Measurements from ENCODE around the gene ZNF334.

ZNF334 gene

DNA sequence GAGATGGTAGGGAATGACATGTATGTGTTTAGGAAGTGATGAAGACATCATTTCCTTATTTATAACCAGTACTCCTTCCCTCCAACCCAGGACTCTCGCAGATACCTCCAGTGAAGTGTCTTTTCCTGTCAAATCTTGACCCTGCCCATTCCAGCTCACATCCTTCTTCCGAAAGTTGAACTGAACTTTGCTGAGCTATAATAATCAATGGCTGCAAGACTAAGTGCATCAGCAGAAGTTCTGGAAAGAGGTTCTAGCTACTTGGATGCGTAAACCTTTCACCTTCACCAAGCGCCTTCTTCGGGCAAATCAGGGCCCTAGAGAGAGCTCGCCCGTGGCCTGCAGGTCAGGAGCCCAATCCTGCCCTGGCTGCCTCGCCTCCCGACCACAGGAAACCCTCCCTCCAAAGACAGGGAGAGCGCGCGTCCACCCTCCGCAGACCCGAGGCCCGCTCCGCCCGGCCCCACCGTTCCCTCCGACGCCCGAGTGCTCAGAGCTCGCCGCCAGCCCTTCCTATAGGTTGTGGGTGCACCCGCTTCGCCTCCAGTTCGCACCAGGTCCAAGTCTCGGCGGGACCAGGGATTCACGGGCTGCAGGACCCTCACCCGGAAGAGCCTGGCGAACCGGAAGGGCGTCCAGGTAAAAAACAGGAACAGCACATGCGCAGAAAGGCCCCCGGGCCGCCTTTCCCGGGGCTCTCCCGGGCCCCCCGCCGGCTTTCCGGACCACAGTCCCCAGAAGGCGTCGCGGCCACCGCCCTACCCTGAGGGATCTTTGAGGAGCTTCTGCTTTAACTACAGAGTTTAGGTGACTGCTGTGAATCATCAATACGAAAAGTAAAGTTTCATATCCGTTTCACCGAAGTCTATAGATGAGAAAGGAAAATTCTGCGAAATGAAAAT is at the start of gene ZNF334:
TSS of gene ZNF334 (minus strand) at position 617 of the 902 bp plus-strand sequence. CDS start 1,457 bp downstream, outside the sequence.
- no peak for DNase-seq (ENCODE audit: low read depth)

DNA sequence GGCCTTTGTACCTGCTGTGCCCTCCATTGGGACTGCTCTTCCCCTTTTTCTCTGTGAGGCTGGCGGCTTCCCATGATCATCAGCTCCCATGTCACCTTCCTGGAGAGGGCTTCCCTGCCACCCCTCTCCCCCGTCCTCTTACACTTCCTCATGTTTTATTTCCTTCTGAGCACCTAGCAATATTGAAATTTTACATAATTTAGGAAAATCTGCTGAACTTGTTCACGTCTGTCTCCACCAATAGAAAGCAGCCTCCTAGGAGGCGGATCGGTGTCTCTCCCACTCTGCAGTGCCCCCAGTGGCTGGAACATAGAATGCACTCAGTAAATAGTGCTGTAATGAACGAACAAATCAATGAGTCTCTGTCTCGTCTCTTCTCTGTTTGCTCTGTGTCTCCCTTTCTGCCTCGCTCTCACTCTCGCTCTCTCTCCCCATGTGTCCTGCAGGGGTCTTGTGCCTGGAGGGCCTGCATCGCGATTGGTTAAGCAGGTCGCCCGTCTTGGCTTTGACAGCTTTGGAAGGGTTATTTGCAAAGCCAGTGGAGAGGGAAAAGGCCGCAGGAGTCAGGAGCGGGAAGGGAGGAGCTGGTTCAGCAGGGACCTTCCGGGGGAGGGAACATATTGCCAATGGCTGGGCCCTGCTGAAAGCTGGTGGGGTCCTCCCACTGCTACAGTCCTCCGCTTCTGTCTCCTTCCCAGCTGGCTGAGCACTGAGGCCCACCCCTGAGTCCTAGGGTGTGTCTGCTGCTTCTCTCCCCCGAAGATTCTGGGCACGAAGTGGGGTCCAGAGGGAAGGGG is 49.2 kb upstream of the ZNF334 start:
- DNase-seq (ENCODE audit: low read depth) = peak; percentile 47

DNA sequence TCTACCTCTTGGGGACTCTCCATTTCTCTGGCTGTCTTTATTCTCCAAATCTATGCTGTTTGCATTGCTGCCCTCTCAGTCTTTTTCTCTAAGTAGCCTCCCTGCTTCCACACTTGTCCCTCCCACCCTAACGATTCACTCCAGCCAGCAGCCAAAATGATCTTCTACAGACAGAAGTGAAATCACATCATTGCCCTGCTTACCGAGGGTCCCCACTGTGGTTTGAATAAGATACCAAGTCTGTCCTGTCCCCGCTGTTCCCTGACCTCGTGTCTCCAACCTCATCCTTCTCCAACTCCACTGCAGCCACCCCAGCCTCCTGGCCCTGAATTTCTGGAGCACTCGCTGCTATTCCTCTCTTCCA is 48.6 kb upstream of the ZNF334 start:
- DNase-seq (ENCODE audit: low read depth) = no peak

DNA sequence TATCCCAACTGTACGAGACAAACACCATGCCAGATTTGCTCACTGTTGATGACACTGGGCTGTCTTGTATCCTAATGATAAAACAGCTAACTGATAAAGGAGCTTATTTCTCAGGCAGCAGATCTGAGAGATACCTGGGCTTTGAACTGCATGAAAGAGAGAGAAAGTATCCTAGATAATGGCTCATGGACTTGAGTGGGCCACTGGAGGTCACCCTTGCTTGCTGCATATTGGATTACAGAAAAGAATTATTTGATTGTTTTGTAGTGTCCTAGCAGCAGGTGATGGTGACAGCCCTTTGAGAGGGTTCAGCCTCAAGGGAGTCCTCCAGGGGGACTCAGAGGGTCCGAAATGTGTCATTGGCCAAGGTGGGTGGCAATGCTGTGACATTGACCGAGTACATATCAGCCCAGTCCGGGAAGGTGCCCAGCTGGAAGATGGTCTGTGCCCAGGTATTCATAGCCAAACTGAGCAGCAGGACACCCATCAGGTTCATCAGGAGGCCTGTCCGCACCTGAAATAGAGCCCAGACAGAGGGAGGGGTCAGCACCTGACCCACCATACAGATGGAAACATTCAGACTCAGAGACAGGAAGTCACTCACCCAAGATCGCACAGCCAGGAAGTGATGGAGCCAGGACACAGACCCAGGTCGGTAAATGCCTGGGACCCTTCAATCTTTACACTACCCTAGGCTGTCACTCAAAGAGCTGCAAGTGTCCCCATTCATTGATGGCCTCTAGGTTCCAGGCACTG is 46.5 kb upstream of the ZNF334 start:
- DNase-seq (ENCODE audit: low read depth) = no peak

DNA sequence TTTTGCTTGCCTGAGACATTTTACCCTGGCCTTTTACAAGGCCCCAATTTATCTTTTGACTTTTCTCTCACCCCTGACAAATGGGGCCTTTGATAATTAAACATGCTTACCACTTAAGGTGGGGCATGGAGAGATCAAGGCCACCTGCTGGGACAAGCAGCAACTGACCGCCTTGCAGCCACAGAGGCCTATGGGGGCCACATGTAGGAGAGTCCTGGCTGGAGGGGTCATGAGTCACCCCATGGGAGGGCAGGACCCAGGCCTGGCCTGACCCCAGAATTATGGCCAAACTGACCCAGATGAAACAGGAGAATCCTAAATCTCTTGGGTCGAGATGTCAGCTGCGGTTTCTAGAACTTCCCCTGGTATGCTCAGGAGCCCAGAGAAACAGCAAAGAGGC is 45.6 kb upstream of the ZNF334 start:
- no peak for DNase-seq (ENCODE audit: low read depth)

DNA sequence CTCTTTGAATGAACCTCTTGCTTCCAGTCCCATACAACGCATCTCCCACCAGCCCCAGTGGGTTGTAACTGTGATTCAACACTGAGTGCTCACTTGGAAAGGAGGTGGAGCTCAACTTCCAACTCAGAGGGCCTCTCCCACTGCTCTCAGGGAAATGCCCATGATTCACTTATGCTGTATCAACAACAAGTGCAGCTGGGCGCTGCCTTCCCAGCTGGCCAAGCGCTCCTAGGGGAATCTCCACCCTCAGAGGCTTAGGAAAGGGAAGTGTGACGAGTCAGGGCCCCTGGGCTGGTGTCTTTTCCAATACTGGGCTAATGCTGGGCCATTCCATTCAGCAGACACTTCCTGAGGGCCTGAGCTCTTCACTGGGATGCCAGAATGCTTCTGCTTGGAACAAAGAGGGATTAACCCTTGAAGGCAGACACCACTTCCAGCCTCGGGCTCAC is 45.2 kb upstream of the ZNF334 start:
- DNase-seq (ENCODE audit: low read depth) = no peak

DNA sequence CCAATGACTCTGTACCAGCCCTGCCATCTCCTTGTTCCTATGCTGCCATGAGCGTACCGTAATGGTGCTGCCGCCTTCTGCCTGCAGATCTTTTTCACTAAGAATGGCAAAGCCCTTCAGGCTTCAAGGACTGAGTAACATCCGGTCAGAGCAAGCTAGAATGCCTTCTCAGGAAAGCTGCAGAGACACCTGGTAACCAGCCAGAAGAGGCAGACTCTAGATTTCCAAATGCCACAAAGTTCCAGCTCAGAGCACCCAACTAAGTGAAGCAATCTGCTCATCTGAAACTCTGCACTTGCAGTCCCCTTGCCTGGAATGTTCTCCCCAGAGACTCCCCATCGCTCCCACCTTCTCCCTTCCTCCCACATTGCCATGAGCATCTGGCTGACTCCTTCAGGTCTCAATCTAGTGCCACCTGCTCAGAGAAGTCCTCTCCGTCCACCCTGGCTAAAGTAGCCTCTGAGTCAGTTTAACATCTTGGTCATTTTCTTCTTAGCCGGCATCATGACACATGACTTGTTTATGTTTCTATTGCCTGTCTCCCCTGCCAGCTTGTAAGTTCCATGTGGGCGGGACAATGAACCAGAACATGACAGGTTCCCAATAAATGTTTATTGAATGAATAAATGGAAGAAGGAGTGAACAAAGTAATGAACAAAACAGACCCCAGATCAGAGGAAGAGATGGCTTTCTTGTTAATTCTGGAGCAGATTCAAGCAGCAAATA is 44.0 kb upstream of the ZNF334 start:
- DNase-seq (ENCODE audit: low read depth) = no peak

DNA sequence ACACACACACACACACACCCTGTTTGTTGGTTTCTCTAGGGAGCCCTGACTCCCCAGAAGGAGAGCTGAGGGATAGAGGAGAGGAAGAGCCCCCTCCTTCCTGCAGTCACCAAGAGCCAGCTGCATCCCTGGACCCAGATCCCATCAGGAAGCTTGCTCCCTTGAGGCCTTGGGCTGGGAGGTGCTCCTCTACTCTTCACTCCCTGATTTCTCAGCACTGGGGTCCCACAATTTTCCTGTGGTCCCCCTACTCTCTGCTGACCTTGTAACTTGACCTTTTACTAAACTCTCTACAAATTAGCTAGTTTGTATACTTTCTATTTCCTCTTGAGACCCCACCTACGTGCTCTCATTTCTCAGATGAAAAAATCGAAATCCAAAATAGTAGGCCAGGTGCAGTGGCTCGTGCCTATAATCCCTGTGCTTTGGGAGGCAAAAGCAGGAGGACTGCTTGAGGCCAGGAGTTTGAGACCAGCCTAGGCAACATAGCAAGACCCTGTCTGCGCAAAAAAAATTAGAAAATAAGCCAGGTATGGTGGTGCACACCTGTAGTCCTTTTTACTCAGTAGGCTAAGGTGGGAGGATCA is 42.1 kb upstream of the ZNF334 start:
- no peak for DNase-seq (ENCODE audit: low read depth)

DNA sequence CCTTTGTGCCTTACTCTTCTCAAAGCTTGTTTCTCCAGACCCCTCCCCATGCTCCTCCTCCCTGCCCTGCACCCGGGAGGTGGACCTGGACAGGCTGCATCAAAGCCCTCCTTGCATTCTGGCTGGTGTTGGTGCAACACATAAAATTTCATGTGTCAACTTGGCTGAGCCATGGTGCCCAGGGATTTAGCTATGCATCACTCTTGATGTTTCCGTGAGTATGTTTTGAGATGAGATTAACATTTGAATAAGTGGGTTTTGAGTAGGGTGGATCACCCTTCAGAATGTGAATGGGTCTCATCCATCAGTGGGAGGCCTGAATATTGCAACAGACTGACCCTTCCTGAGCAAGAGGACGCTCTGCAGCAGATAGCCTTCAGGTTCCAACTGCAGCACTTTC is 41.5 kb upstream of the ZNF334 start:
- no peak for DNase-seq (ENCODE audit: low read depth)

DNA sequence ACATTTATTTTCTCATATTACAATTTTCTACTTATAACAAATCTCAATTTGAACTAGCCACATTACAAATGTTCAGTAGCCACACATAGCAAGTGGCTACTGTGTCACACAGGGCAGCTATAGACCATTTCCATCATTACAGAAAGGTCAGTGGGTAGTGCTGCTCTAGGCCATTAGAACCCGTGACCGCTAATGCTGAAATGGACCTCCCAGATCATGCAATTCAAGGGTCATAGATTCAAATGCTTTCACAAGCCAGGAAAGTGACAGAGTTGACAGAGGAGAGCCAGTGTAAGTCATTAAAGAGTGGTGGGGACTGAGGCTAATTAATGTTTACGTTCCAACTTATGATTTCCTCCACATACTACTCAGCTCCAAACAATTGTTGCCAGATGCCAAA is 40.6 kb upstream of the ZNF334 start:
- no peak for DNase-seq (ENCODE audit: low read depth)

DNA sequence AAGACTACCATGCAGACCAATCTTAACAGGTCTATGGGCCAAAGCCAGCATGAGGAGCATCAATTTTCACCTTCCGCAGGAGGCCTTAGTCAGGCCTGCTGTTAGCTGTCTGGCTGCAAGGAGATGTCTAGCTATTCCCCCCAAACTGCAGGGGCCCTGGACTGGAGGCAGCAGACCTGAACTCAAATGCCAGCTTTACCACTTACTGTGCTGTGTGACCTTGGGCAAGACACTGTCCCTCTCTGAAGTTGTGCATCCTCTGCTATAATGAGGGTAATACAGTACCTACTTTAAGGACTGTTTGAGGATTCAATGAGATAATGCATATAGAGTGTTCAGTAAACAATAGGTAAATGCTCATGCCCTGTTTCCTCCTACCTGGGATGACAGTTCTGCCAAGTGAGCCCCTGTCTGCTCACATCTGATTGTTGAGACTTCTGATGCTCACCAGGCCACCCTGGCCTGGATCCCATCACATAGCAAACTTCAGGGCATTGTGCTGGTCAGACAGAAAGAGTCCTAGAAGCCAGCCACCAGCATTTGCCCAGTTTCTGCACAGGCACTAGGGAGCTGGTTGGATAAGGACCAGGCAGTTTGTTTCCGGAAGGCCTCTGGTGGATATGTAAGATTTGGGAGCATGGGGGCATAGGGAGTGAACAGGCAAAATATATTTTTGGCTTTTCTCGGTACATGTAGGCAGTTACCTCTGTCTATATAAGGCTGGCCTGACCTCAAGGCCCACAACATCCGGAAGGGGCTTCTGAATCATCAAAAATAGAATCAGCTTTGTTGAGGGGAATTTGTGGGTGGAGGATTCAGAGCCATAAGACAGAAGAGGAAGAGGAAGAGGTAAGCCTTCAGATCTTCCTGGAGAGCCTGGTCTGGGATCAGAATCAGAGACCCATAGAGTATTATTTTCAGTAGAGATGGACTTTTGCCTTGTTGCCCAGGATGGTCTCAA is 39.4 kb upstream of the ZNF334 start:
- no peak for DNase-seq (ENCODE audit: low read depth)

DNA sequence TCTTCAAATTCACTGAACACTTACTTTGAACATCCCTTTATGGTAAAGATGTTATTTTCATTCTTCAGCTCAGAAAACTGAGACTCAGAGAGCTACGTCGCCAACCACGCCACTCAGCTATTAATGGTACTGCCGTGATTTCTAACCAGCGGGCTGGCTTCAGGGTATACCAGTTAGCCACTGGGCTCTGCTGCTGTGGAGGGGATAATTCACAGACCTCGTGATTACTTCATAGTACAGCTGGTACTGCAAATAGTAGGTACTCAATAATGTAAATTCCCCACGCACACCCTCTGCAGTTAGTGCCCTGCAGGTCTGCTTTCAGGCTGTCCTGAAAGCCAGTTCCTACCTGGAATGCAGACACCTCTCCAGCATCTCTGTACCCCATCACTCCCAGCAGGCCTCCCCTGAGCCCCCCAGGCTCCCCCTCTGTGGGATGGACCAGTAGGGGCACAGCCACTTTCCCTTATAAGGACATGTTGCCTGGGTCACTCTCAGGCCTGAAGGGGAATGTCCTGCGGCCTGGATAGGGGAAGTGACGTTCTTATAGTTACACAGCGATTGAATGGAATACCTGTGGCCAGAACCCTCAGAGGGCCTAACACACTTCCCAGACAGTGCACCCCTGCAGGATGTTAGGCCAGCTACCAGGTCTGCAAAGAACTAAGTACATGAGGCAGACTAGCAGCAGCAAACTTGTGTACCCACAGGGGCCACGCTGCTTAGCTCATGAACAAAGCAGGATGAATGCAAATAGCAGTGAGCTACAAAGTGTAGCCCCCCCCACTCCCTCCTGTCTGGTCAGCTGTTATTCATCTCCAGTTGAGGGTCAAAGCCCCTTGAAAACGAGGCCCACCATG is 38.4 kb upstream of the ZNF334 start:
- DNase-seq (ENCODE audit: low read depth) = no peak

DNA sequence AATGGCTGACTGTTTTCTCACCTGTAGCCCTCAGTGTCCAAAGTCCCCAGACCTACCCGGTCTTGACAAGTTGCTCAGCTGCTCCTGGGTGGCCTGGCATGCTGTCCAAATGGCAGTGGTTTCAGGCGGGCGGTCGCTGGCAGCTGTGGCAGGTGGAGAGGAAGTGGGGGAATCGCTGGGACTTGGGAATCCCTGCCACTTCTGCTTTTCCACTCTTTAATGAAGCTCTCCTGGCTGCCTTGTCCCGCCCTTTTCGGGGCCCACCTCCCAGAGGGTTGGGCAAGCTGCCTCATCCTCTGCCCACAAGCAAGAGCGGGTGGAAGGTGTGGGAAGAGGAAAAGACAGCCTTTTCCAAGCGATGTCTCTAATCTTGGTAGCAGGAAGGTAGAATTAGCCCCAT is 37.1 kb upstream of the ZNF334 start, which contains the start of gene OCSTAMP:
TSS of gene OCSTAMP (minus strand) at position 194 of the 400 bp plus-strand sequence. CDS start at position 100, 94 bp downstream.
- DNase-seq (ENCODE audit: low read depth) = no peak

DNA sequence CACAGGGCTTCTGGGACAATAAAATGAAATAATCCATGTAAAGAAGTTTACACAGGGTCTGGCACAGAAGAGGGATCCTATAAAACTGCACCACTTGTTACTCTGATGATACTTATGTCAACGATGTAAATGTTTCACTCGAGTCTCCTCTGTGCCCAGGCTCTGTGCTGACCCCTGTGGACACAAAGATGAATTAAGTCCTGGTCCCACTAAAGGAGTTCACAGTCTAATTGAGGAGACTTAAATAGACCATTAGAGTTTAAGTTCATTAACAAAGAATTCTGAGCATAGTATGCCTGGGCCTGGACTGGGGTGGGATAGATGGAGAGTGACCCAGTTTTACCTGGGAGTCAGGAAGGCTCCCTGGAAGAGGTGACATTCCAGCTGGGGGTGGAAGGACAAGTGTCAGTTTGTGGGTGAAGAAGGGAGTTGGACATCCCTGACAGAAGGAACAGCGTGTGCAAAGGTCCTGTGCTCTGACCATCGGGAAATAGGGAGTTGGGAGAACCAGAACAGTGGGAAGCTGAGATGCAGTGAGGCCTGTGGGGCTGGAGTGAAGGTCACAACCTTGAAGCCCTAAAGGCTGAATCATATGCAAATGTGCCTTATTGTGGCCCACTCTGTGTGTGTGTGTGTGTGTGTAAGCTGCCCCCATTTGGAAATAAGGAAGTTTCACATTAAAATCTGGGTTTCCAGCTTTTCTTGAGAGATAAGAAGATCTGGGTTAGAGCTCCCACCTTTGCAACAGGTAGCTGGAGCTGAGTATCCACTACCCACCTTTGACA is 36.0 kb upstream of the ZNF334 start:
- no peak for DNase-seq (ENCODE audit: low read depth)

DNA sequence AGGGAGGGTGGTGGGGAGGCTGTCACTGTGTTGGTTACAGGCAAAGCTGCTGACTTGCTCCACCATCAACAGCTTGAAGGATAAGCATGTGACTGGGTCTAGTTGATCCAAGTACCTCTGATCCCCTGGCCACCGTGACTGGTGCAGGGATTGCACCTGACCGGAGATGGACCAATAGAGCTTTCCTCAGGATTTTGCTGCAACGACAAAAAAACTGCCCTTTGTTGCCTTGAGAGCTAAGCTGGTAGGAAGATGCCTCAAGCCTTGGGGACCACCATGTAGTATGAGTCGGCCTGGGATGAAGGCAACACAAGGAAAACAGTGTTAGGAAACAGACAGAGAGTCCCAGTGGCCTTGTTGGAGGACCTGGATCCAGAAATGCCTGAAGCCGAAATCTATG is 35.3 kb upstream of the ZNF334 start:
- no peak for DNase-seq (ENCODE audit: low read depth)

DNA sequence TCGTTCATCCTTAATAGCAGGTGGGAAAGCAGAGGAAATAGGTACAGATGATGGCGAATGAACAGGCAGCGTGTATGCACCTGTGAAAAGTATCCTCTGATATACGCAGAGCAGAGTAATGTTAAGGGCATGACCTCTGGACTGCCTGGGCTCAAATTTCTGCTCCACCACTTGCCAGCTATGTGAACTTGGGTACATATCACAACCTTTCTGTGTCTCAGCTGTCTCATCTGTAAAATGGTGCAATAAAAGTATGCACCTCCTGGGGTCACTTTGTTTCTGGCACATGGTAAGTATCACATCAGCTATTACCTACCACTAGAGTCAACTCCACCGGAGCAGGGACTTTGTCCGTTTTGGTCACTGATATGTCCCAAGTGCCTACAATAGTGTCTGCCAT is 34.6 kb upstream of the ZNF334 start:
- DNase-seq (ENCODE audit: low read depth) = no peak

DNA sequence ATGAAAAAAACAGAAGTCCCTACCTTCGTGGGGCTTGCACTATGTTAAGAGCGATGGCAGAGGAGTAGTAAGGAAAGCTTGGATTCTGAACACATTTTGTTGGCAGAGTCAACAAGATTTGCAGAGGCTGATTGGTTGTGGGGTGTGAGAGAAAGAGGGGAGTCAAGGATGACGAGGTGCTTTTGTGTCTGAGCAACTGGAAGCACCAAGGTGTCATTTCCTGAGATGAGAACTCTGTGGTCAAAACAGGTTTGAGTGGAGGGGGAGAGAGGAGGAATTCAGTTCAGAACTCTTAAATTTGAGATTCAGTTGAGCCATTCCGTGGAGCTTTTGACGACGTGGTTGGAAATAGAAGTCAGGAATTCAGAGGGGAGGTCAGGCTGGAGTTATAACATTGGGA is 33.6 kb upstream of the ZNF334 start:
- DNase-seq (ENCODE audit: low read depth) = no peak

DNA sequence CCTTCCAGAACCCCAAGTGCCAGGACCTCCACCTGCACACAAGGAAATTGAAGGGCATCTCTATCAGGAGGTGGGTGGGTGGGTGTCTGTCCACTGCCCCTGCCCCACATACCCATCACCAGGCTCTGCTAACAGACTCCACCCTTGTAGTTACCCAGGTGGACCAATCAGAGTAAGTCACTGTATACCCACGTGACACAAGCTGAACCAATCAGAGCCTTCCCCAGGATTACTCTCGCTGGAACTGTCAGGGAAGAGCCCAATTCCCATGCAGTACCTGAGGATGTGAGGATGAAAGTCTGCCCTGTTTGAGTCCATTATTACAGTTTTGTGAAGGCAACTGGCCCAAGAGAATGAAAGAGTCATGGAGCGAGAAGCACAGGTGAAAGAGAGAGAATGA is 32.9 kb upstream of the ZNF334 start:
- no peak for DNase-seq (ENCODE audit: low read depth)

Data from stimulated activated CD8-positive, alpha-beta memory T cell treated with anti-CD3 and anti-CD28 coated beads, Interleukin-12 subunit alpha, Interleukin-12 subunit beta, amount 100 ng/mL, for 1 hour (primary cell).